OCI-LY7 (cell line): ENCODE results near the gene ARHGEF38. TPM values are rescaled to one million over a fixed set of nuclear protein-coding genes. Genes with fewer than 3 reads are reported as not detected.

Experiments
- BruUV-seq: library from RNA; stranded (reverse); fragments of 400-500 nt; replicated peaks from 2 replicates; lab custom pipeline; 2021; lab: Mats Ljungman, UMichigan
- CTCF ChIA-PET: fragments of 300-600 bp; sonication (Branson Sonifier 250); formaldehyde crosslinking; loops from one replicate; lab custom pipeline; 2022; ENCODE audit warnings: antibody characterized with exemption; ENCODE audit not compliant: unreplicated experiment; lab: Charles Lee
- POLR2A ChIA-PET: fragments of 300-600 bp; sonication (Branson Sonifier 250); formaldehyde crosslinking; loops from one replicate; lab custom pipeline; 2022; ENCODE audit warnings: antibody characterized with exemption; lab: Charles Lee
- DNase-seq: peaks from one replicate; pipeline ENCODE4 v3.0.0-alpha.2; 2015; ENCODE audit warnings: low spot score
- H2AFZ ChIP-seq: fragments of 200-600 bp; sonication (generic), shearing (Covaris generic); 2 replicates; pipeline ENCODE4 v1.6.1; 2014; ENCODE audit warnings: mild to moderate bottlenecking, antibody characterized with exemption, low read length, moderate library complexity
- H3K27ac ChIP-seq: fragments of 200-600 bp; sonication (generic); 2 replicates; pipeline ENCODE4 v1.5.1; 2014; ENCODE audit warnings: mixed run types, low read depth, mild to moderate bottlenecking, moderate library complexity, low read length, inconsistent platforms; ENCODE audit not compliant: poor library complexity, severe bottlenecking
- H3K36me3 ChIP-seq: fragments of 200-600 bp; sonication (generic); 2 replicates; pipeline ENCODE4 v1.6.1; 2014; ENCODE audit warnings: mild to moderate bottlenecking, antibody characterized with exemption, low read length, moderate library complexity, mixed read lengths; ENCODE audit not compliant: insufficient read depth
- H3K4me1 ChIP-seq: fragments of 200-600 bp; sonication (generic); 2 replicates; pipeline ENCODE4 v1.5.1; 2014; ENCODE audit warnings: mild to moderate bottlenecking, low read length; ENCODE audit not compliant: insufficient read depth, poor library complexity, severe bottlenecking
- H3K4me2 ChIP-seq: fragments of 200-600 bp; sonication (generic); 2 replicates; pipeline ENCODE4 v1.6.1; 2014; ENCODE audit warnings: mild to moderate bottlenecking, low read length
- H3K4me3 ChIP-seq: fragments of 200-600 bp; sonication (generic); 2 replicates; pipeline ENCODE4 v1.5.1; 2014; ENCODE audit warnings: mild to moderate bottlenecking, low read depth, low read length; ENCODE audit not compliant: poor library complexity, severe bottlenecking
- H3K79me2 ChIP-seq: fragments of 200-600 bp; sonication (generic); 2 replicates; pipeline ENCODE4 v1.6.1; 2016; ENCODE audit warnings: low read depth, mild to moderate bottlenecking, low read length, moderate library complexity, mixed read lengths; ENCODE audit not compliant: insufficient read depth
- H3K9me2 ChIP-seq: fragments of 200-600 bp; sonication (generic); 2 replicates; pipeline ENCODE4 v1.6.1; 2016; ENCODE audit warnings: mild to moderate bottlenecking, low read length, mixed read lengths; ENCODE audit not compliant: insufficient read depth
- H3K9me3 ChIP-seq: fragments of 200-600 bp; sonication (generic); 2 replicates; pipeline ENCODE4 v1.6.1; 2014; ENCODE audit warnings: mild to moderate bottlenecking, mixed run types, low read length, mixed read lengths
- H4K20me1 ChIP-seq: fragments of 200-600 bp; sonication (generic); 2 replicates; pipeline ENCODE4 v1.6.1; 2014; ENCODE audit warnings: mild to moderate bottlenecking, antibody characterized with exemption, low read length, moderate library complexity, mixed read lengths; ENCODE audit not compliant: insufficient read depth
- CTCF ChIP-seq: fragments of 200-600 bp; sonication (generic); conservative IDR thresholded peaks from 2 replicates; pipeline ENCODE4 v1.5.1; 2014; ENCODE audit warnings: mild to moderate bottlenecking, antibody characterized with exemption, low read length, moderate library complexity, mixed read lengths
- EZH2phosphoT487 ChIP-seq: fragments of 200-600 bp; sonication (generic); IDR thresholded peaks from 2 replicates; pipeline ENCODE4 v1.6.1; 2018; ENCODE audit warnings: low read depth, borderline replicate concordance, mild to moderate bottlenecking, mixed run types, antibody characterized with exemption, low read length, moderate library complexity, mixed read lengths
- intact Hi-C: fragments of 100-400 bp; cut with micrococcal nuclease; formaldehyde crosslinking; loops from one replicate; pipeline ENCODE4 v1.10.0; 2022; ENCODE audit not compliant: unreplicated experiment
- total RNA-seq, 2 experiments: library from RNA; depleted of rRNA in 1 of 2; stranded (reverse); fragments of >200 nt in 1 of 2; shearing (Covaris generic) in 1 of 2; gene quantifications; 2 replicates each; pipeline ENCODE4 v1.2.3, GENCODE V29; 2014 to 2022

ARHGEF38 gene
- total RNA-seq, 2 experiments from 2014 or later, result not detected

- BruUV-seq, result no TSS peak
- CTCF ChIA-PET, result no interaction called here
- no peak for TF ChIP-seq EZH2phosphoT487
These were observed 108.6 kb downstream of the ARHGEF38 start for GRCh38 chr4:105661028-105661427.

GRCh38 chr4:105662935-105663675 is 110.7 kb downstream of the ARHGEF38 start:
- H3K9me3 ChIP-seq, result no peaks in the 10 kb centered on the region
- CTCF ChIA-PET, result no interaction called here
- TF ChIP-seq CTCF, result no peak
- TF ChIP-seq EZH2phosphoT487, result no peak
- H4K20me1 ChIP-seq, result no peaks in the 10 kb centered on the region
- no peak overlapping the region for H3K4me2 ChIP-seq
- DNase-seq, result no peak
- no peaks in the 10 kb centered on the region for H3K4me1 ChIP-seq
- intact Hi-C loops, result no loop called here
- POLR2A ChIA-PET, result no interaction called here
- H3K36me3 ChIP-seq, result no peaks in the 10 kb centered on the region
- H2AFZ ChIP-seq, result no peak overlapping the region
- BruUV-seq, result no TSS peak
- H3K79me2 ChIP-seq, result no peaks in the 10 kb centered on the region
- H3K9me2 ChIP-seq, result 0 out of 2 replicates have a peak, but pooled peaks cover 6% of the 10 kb centered on the region
- H3K4me3 ChIP-seq, result no peak overlapping the region
- no peak overlapping the region for H3K27ac ChIP-seq

More at GRCh38 chr4:105661028-105661427, 108.6 kb downstream of the ARHGEF38 start:
- intact Hi-C loops, result no loop called here
- Histone ChIP-seq H3K4me3 (no peak overlapping the region), H3K36me3 (no peaks in the 10 kb centered on the region), H4K20me1 (no peaks in the 10 kb centered on the region), H3K9me3 (no peaks in the 10 kb centered on the region), H3K4me2 (no peak overlapping the region), H2AFZ (no peak overlapping the region), H3K79me2 (no peaks in the 10 kb centered on the region), H3K27ac (no peak overlapping the region), H3K4me1 (no peaks in the 10 kb centered on the region), H3K9me2 (0 out of 2 replicates have a peak, but pooled peaks cover 6% of the 10 kb centered on the region)
- POLR2A ChIA-PET, result interaction anchor here (0.9 kb wide), 1 partner anchor 26 kb away, joined by 3 read pairs; no protein-coding TSS in a partner anchor
- no peak for DNase-seq

- Histone ChIP-seq H3K4me3 (no peak overlapping the region), H4K20me1 (no peaks in the 10 kb centered on the region), H2AFZ (0 out of 2 replicates have a peak overlapping the region, but pooled peaks have one; percentile 19), H3K9me3 (no peaks in the 10 kb centered on the region), H3K27ac (no peak overlapping the region), H3K4me2 (no peak overlapping the region), H3K36me3 (no peaks in the 10 kb centered on the region), H3K9me2 (0 out of 2 replicates have a peak, but pooled peaks cover 6% of the 10 kb centered on the region), H3K4me1 (no peaks in the 10 kb centered on the region), H3K79me2 (no peaks in the 10 kb centered on the region)
- DNase-seq, result peak; percentile 19
- CTCF ChIA-PET, result no interaction called here
- intact Hi-C loops, result no loop called here
- TF ChIP-seq CTCF (peak; percentile 65), EZH2phosphoT487 (no peak)
- POLR2A ChIA-PET, result interaction anchor here (1.0 kb wide), 1 partner anchor 35 kb away, joined by 3 read pairs; no protein-coding TSS in a partner anchor
- BruUV-seq, result no TSS peak
These were observed 114.3 kb downstream of the ARHGEF38 start for GRCh38 chr4:105666693-105667092.
